ENCODE data around the gene MRE11. TPM values are rescaled to one million over a fixed set of nuclear protein-coding genes. Genes with fewer than 3 reads are reported as not detected.
"Not testable (repeated sequence)": the region's sequence is repeated elsewhere in the genome, so short reads cannot be mapped to it uniquely, and the experiment has no call there.

MRE11 gene
- total RNA-seq, 2 experiments from 2014 or later = 33.1 to 37.3 TPM

GRCh38 chr11:94402355-94402754 lies 91.3 kb downstream of the MRE11 start:
- intact Hi-C loops (cut with micrococcal nuclease) = no loop called here
- peaks cover 3% of the 10 kb centered on the region for H3K36me3 Mint-ChIP-seq (ENCODE audit: low read depth)
- peaks cover 47% of the 10 kb centered on the region for H3K27me3 Mint-ChIP-seq (ENCODE audit: low read depth)
- no peak overlapping the region for H3K27ac Mint-ChIP-seq
- H3K4me3 Mint-ChIP-seq = no peak overlapping the region
- peaks cover 11% of the 10 kb centered on the region for H3K4me1 Mint-ChIP-seq (ENCODE audit: low read depth)
- DNase-seq = no peak
- H3K9me3 Mint-ChIP-seq = peaks cover 20% of the 10 kb centered on the region
- CTCF ChIA-PET = no interaction called here

- CTCF ChIA-PET = no interaction called here
- intact Hi-C loops (cut with micrococcal nuclease) = no loop called here
- H3K4me3 Mint-ChIP-seq = no peak overlapping the region
- peaks cover 15% of the 10 kb centered on the region for H3K9me3 Mint-ChIP-seq
- H3K4me1 Mint-ChIP-seq (ENCODE audit: low read depth) = peaks cover 11% of the 10 kb centered on the region
- H3K36me3 Mint-ChIP-seq (ENCODE audit: low read depth) = peaks cover 1% of the 10 kb centered on the region
- no peak overlapping the region for H3K27ac Mint-ChIP-seq
- H3K27me3 Mint-ChIP-seq (ENCODE audit: low read depth) = peaks cover 49% of the 10 kb centered on the region
- DNase-seq = no peak
Observed at GRCh38 chr11:94401773-94402265, 91.8 kb downstream of the MRE11 start.

- DNase-seq = no peak
- Mint-ChIP-seq H3K4me3 (no peak within 1 kb of the TSS), H3K27me3 (ENCODE audit: low read depth) (peaks cover 49% of the 10 kb centered on the region), H3K27ac (no peak within 1 kb of the TSS), H3K4me1 (ENCODE audit: low read depth) (peaks cover 11% of the 10 kb centered on the region), H3K36me3 (ENCODE audit: low read depth) (peaks cover 1% of the 10 kb centered on the region), H3K9me3 (peaks cover 10% of the 10 kb centered on the region)
- CTCF ChIA-PET = no interaction called here
- intact Hi-C loops (cut with micrococcal nuclease) = no loop called here
Observed at GRCh38 chr11:94400839-94401772, 92.5 kb downstream of the MRE11 start, which contains the start of gene GPR83. Gene GPR83, minus strand, starts transcription at chr11:94401419. Its CDS starts 172 bp downstream, at chr11:94401247.

GRCh38 chr11:94400457-94400838 lies 93.2 kb downstream of the MRE11 start:
- Mint-ChIP-seq H3K4me1 (ENCODE audit: low read depth) (peaks cover 11% of the 10 kb centered on the region), H3K4me3 (no peak overlapping the region), H3K36me3 (ENCODE audit: low read depth) (peaks cover 1% of the 10 kb centered on the region), H3K27me3 (ENCODE audit: low read depth) (peaks cover 49% of the 10 kb centered on the region), H3K9me3 (peaks cover 5% of the 10 kb centered on the region), H3K27ac (no peak overlapping the region)
- intact Hi-C loops (cut with micrococcal nuclease) = no loop called here
- DNase-seq = no peak
- CTCF ChIA-PET = no interaction called here

DNA sequence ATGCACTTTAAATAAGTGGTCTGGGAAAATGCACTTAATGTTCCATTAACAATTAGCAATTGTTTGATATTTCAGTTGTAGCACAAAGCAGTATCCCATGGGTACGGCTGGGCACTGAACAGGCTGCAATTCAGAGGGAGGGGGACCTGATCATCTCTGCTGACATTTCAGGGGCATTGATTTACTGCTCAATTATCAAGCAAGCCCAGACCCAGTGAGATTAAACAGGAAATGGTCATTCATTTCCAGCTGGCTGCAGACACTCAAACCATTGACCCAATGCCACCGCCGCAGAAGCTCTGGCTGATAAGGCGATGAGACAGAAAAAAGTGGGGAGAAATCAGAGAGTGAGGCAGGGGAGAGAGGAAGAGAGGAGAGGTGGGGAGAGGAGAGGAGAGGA lies 93.6 kb downstream of the MRE11 start:
- H3K27me3 Mint-ChIP-seq (ENCODE audit: low read depth) = peaks cover 49% of the 10 kb centered on the region
- peaks cover 5% of the 10 kb centered on the region for H3K9me3 Mint-ChIP-seq
- H3K36me3 Mint-ChIP-seq (ENCODE audit: low read depth) = peaks cover 1% of the 10 kb centered on the region
- H3K4me3 Mint-ChIP-seq = no peak overlapping the region
- DNase-seq = no peak
- H3K27ac Mint-ChIP-seq = no peak overlapping the region
- intact Hi-C loops (cut with micrococcal nuclease) = no loop called here
- peaks cover 11% of the 10 kb centered on the region for H3K4me1 Mint-ChIP-seq (ENCODE audit: low read depth)
- CTCF ChIA-PET = no interaction called here

DNA sequence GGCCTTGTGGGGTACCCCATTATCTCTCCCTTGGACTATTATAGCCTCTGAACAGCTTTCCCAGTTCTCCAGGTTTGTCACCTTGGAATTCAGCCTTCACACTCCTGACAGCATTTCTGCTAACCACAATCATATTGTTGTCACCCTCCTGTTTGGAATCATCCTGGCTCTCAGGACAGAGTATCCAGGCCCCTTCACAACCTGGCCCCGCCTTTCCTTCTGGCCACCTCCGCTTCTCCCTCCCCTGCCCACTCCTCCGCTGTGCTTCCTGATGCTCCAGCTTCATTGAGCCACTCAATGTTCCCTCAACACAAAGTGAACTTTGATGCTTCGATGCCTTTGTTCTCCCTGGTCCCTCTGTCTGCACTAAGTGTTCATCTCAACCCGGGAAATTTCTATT lies 95.5 kb downstream of the MRE11 start:
- peaks cover 11% of the 10 kb centered on the region for H3K4me1 Mint-ChIP-seq (ENCODE audit: low read depth)
- H3K36me3 Mint-ChIP-seq (ENCODE audit: low read depth) = peaks cover under 1% of the 10 kb centered on the region
- H3K4me3 Mint-ChIP-seq = no peak overlapping the region
- intact Hi-C loops (cut with micrococcal nuclease) = no loop called here
- peaks cover 47% of the 10 kb centered on the region for H3K27me3 Mint-ChIP-seq (ENCODE audit: low read depth)
- CTCF ChIA-PET = no interaction called here
- DNase-seq = no peak
- H3K27ac Mint-ChIP-seq = no peak overlapping the region
- H3K9me3 Mint-ChIP-seq = peaks cover under 1% of the 10 kb centered on the region

DNA sequence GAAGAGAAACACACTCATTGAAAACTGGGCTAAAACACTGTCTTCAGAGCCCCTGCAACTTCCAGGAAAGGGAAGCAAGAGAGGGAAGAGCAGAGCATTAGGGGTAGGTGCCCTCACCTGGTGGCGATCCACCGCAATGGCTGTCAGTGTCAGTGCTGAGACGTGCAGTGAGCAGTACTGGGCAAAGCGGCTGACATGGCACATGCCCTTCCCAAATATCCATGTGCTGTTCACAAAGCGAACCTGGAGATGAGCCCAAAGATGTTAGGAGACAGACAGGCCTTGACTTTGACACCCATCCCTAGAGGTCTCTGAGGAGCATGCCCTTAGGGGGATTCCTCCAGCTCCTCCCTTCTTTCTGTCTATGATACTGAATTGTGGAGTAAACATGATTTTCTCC lies 97.4 kb downstream of the MRE11 start:
- Mint-ChIP-seq H3K9me3 (no peaks in the 10 kb centered on the region), H3K27me3 (ENCODE audit: low read depth) (peaks cover 37% of the 10 kb centered on the region), H3K27ac (no peak overlapping the region), H3K36me3 (ENCODE audit: low read depth) (no peaks in the 10 kb centered on the region), H3K4me3 (no peak overlapping the region), H3K4me1 (ENCODE audit: low read depth) (peaks cover 11% of the 10 kb centered on the region)
- CTCF ChIA-PET = no interaction called here
- DNase-seq = no peak
- intact Hi-C loops (cut with micrococcal nuclease) = no loop called here

DNA sequence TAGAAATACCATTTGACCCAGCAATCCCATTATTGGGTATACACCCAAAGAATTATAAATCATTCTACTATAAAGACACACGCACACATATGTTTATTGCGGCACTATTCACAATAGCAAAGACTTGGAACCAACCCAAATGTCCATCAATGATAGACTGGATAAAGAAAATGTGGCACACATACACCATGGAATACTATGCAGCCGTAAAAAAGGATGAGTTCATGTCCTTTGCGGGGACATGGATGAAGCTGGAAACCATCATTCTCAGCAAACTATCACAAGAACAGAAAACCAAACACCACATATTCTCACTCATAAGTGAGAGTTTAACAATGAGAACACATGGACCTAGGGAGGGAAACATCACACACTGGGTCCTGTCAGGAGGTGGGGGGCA lies 101.7 kb downstream of the MRE11 start:
- H3K4me1 Mint-ChIP-seq (ENCODE audit: low read depth); CTCF ChIA-PET: not testable (repeated sequence)

DNA sequence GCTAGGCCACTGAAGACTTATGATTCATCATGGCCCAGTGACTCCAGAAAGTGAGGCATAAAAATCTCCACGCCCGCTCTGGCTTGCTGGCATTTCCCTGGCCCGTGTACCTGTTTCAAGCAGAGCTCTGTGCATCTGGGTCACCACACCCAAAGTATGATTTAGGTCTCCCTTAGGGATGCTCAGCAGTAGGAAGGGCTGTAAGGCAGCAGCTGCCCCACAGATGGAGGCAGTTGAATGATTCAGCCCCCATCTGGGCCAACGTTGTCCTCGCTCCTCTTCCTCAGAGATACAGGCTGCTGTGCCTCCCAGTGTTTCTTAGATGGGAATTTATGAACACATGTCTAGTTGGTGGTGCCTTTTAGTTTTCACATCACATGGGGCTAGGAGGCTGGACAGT lies 114.0 kb downstream of the MRE11 start:
- Mint-ChIP-seq H3K27me3 (ENCODE audit: low read depth) (peaks cover 6% of the 10 kb centered on the region), H3K4me3 (no peak overlapping the region), H3K27ac (no peak overlapping the region), H3K9me3 (peaks cover 1% of the 10 kb centered on the region), H3K4me1 (ENCODE audit: low read depth) (no peaks in the 10 kb centered on the region), H3K36me3 (ENCODE audit: low read depth) (no peaks in the 10 kb centered on the region)
- CTCF ChIA-PET = no interaction called here
- no peak for DNase-seq
- intact Hi-C loops (cut with micrococcal nuclease) = no loop called here

More for the DNA sequence above, 101.7 kb downstream of the MRE11 start:
- H3K27me3 Mint-ChIP-seq (ENCODE audit: low read depth); H3K27ac Mint-ChIP-seq; DNase-seq; H3K4me3 Mint-ChIP-seq; H3K9me3 Mint-ChIP-seq; intact Hi-C loops (cut with micrococcal nuclease); H3K36me3 Mint-ChIP-seq (ENCODE audit: low read depth): not testable (repeated sequence)

DNA sequence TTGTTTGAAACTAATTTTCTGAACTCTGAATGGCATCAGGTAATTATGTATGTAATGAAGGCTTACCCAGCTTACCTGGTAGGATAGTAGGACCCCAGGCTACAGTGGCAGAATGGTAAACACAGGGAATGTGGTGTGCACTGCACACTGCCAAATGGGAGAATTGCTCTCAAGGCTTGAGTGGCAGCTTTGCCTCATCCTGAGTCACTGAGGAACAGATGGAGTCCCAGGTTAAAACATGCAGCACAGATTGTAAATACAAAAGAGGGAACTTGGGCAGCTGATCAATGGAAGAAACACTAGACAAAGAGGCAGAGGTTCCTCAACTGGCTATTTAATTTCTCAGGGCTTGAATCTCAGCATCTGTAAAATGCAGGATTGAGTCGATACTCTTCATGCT lies 116.8 kb downstream of the MRE11 start:
- no peaks in the 10 kb centered on the region for H3K36me3 Mint-ChIP-seq (ENCODE audit: low read depth)
- intact Hi-C loops (cut with micrococcal nuclease) = no loop called here
- H3K4me1 Mint-ChIP-seq (ENCODE audit: low read depth) = no peaks in the 10 kb centered on the region
- H3K4me3 Mint-ChIP-seq = no peak overlapping the region
- no peak overlapping the region for H3K27ac Mint-ChIP-seq
- peaks cover 3% of the 10 kb centered on the region for H3K27me3 Mint-ChIP-seq (ENCODE audit: low read depth)
- CTCF ChIA-PET = no interaction called here
- H3K9me3 Mint-ChIP-seq = peaks cover 4% of the 10 kb centered on the region
- no peak for DNase-seq

GRCh38 chr11:94370576-94370975 lies 123.1 kb downstream of the MRE11 start:
- H3K9me3 Mint-ChIP-seq; H3K27me3 Mint-ChIP-seq (ENCODE audit: low read depth); intact Hi-C loops (cut with micrococcal nuclease); CTCF ChIA-PET; H3K4me1 Mint-ChIP-seq (ENCODE audit: low read depth); H3K4me3 Mint-ChIP-seq; H3K36me3 Mint-ChIP-seq (ENCODE audit: low read depth); DNase-seq; H3K27ac Mint-ChIP-seq: not testable (repeated sequence)
